ENCODE data around the gene EFHC1.

GRCh38 chr6:52403086-52403485 is 17.1 kb upstream of the EFHC1 start:
- TF ChIP-seq POLR2A (IDR thresholded peaks at IDR 0.05) (no peak), CTCF (IDR thresholded peaks at IDR 0.05) (no peak)
